T-helper 1 cell treated with Interleukin-12 subunit alpha and Interleukin-12 subunit beta and Interleukin-4 antibody, amounts not matched to agents 30 ng/mL and 1 ng/mL, for 36 hours (primary cell): ENCODE measurements around the gene GGTLC3. TPM values are rescaled to one million over a fixed set of nuclear protein-coding genes. Genes with fewer than 3 reads are reported as not detected.
"Not testable (repeated sequence)": the region's sequence is repeated elsewhere in the genome, so short reads cannot be mapped to it uniquely, and the experiment has no call there.

Experiments used
- intact Hi-C: fragments of 100-400 bp; cut with micrococcal nuclease; formaldehyde crosslinking; loops from one replicate; pipeline ENCODE4 v1.15.1; 2024
- total RNA-seq: library from RNA; stranded (reverse); gene quantifications from 2 replicates; pipeline ENCODE4 v1.2.3, GENCODE V29; 2022

Gene GGTLC3
- total RNA-seq: not detected in 2 replicates

GRCh38 chr22:18518061-18518460 lies at the start of gene GGTLC3:
TSS of gene GGTLC3 (minus strand) at chr22:18518161. CDS start at chr22:18517897, 264 bp downstream.
- intact Hi-C loops: not testable (repeated sequence)

GRCh38 chr22:18560099-18560974 lies 42.4 kb upstream of the GGTLC3 start:
- intact Hi-C loops: not testable (repeated sequence)

DNA sequence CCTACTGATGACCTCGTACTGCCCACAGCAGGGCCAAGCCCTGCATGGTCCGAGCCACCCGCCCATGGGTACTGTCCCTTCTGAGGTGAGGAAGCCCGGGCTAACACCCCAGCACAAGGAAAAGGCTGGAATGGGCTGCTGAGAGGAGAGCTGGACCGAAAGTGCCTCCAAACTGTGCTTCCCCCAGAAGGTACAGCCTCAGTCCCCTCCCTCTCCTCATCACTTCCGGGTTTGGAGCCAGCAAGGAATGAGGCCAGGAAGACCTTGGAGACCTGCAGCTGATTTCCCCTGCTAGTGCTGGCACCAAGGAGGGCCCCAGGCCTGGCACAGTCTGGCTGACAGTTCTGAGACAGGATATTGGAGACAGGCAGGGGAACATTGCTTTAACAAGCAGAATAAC lies 41.0 kb upstream of the GGTLC3 start:
- intact Hi-C loops: not testable (repeated sequence)

DNA sequence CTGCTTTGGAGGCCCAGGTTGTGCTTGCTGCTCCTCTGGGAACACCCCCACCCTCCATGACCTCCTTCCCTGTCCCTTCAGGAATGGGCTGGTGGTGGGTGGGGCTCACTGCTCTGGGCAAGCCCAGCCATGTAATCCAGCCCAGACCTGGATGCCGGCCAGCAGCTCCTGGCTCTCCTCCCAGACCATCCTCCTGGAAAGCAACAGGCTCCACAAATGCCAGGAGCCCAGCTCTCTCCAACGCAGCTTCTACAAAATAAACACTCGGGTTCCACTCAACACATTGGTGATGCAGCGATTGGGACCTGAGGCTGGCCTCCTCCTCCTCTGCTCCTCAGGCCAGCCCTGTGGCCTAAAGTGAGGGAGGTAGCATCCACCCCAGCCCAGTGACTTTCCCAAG lies 40.6 kb upstream of the GGTLC3 start:
- intact Hi-C loops: not testable (repeated sequence)

DNA sequence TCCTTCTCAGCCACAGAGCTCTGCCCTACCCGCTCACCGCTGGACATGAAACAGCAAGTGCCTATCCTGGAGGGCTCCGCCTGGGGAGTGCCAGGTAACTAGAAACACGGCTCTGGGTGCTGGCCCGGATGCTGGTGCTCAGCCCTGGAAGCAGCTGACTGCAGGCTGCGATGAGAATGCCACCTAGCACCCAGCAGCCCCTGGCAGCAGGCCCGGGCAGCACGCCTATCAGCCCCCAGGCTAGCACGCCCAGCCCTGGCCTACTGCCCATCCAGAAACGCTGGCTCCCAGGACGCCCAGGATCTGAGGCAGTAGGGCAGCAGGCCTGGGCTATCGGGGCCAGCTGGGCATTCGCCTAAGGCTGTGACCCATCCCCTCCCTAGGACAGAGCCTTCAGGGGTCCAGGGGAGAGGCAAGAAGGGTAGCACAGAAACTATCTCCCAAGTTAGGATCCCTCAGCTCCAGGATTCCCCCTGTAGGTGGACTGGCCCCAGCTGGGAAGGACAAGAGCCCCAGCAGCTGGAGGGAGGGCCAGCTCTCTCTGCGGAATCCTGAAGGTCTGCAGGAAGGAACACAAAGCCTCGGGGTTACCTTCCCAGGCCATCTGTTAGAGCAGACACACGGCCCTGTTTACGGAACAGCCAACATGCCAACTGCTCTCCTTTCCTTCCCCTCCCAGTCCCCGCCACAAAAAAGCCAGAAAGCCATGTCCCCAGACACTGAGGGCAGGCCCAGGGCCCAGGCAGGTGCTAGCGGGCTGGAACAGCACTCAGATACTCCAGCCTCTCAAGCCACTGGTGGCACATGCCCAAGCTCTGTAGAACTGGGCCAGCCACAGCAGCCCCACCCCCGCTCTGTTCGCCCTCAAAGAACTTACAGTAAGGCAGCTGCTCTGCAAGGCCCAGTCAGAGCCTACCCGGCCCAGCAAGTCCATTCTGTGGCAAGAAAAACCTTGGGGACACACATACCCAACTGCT lies 36.6 kb upstream of the GGTLC3 start:
- intact Hi-C loops: not testable (repeated sequence)

- intact Hi-C loops: not testable (repeated sequence)
Measured at GRCh38 chr22:18552839-18553597, 35.1 kb upstream of the GGTLC3 start.

GRCh38 chr22:18551046-18551445 lies 33.1 kb upstream of the GGTLC3 start:
- intact Hi-C loops: not testable (repeated sequence)

DNA sequence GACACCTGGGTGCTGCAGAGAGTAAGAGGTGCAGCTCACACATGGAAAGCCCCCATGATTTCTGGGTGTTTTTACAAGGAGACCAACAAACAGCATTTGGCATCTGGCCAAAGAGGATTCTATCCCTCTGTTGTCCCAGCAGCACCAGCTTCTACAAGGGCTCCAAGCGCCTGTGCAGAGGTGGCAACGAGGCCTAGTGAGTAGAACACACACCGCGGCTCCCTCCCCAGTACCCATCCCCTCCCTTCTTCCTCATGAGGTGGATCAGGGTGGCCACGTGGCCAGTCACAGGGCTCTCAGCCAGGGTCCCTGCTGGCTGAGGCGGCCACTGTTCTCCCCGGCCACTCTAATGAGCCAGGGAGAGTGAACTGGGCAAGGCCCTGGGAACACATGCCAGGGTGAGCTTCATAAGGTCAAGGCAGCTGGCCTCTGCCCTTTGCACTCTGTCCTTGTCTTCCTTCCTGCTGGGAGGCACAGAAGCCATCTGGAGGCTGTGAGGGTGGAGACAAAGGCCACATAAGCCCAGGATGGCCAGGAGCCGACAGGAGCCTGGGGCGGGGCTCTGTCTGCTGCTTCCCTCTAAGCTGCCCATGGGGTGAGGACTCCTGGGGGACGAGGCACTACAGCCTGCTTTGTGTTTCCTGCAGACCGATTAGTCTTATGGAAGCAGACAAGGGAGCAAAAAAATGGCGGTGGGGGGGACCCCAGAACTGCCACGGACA lies 31.7 kb upstream of the GGTLC3 start:
- intact Hi-C loops: not testable (repeated sequence)

- intact Hi-C loops: not testable (repeated sequence)
Measured at GRCh38 chr22:18544615-18545014, 26.7 kb upstream of the GGTLC3 start.

DNA sequence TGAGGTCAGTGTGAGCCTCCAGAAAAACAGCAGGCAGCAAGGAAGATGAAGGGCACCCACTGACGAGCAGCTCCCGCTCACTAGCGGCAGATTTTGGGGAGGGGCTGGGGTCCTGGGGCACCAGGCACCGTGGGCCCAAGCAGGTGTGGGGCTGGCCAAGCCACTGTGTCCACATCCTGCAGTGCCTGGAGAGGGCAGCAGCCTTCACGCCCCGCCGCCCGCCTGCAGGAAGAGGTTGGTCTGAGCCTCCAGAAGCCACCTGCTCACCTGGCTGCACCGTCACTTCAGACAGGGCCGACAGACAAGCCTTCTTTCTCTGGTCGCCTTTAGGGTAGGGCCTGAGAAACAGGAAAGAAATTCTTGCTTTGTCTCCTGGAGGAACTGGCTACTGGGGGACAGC lies 25.4 kb upstream of the GGTLC3 start:
- intact Hi-C loops: not testable (repeated sequence)

- intact Hi-C loops: not testable (repeated sequence)
Measured at GRCh38 chr22:18539994-18540393, 22.0 kb upstream of the GGTLC3 start.

GRCh38 chr22:18534315-18534714 lies 16.4 kb upstream of the GGTLC3 start:
- intact Hi-C loops: not testable (repeated sequence)

GRCh38 chr22:18533633-18534032 lies 15.7 kb upstream of the GGTLC3 start:
- intact Hi-C loops: not testable (repeated sequence)

DNA sequence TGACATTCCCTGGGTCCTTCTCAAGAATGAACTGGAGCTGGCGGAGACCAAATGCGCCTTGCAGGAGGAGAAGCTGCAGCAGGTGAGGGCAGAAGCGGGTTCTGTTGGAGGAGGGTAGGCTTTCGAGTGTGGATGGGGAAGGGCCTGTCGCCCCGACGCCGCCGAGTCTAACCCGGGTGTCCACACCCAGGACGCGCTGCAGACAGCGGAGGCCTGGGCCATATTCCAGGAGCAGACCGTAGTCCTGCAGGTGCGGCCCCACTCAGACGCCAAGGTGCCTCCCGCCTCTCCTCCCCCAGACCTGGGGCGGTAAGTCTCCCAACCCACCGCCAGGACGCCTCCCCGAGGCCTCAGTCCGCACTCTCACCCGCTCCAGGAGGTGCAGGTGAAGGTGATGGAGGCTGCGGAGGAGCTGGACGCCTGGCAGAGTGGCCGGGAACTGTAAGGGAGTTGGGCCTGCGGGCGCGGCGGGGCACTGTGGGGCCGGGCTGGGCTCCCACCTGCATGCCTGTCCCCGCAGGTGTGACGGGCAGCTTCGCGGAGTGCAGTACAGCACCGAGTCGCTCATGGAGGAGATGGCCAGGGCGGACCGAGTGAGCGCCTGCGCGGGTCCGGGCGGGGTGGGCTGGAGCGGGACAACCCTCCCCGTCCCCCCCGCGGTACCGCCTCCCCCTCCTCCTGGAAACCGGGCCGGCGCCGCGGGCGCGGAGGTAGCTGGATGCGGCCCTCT lies 11.6 kb upstream of the GGTLC3 start:
- intact Hi-C loops: not testable (repeated sequence)

DNA sequence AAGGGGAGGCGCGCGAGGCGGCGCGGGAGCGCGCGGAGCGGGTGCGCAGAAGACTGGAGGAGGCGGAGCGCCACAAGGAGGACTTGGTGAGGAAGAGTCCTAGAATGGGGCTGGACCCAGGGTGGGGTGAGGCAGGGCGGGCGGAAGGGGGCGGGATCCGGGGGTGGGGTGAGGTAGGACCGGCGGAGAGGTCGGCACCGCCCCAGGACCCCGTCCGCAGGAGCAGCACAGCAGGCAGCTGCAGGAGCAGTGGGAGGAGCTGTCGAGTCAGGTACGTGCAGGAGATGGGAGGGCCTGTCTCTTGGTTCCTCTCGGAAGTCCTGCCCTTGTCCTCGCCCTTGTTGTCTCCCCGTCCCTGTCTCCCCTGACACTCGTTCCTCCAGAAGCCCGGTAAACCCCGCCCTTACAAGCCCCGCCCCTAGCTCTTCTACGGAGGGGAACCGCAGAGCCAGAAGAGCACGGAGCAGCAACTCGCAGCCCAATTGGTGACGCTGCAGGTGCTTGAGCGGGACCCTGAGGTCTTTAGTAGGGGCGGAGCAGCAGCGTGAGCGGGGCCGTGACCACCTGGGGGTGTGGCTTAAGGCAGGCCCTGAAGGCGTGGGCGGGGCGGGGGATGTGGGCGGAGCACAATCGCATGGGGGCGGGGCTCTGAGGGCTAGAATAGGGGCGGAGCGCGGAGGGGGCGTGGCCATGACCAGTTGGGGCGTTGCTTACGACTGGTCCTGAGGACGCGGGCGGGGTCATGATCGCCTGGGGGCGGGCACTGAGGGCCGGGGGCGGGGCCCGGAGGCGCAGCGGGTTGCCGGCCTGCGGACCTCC lies 10.8 kb upstream of the GGTLC3 start:
- intact Hi-C loops: not testable (repeated sequence)

- intact Hi-C loops: not testable (repeated sequence)
Measured at GRCh38 chr22:18527752-18528596, 10.0 kb upstream of the GGTLC3 start, which contains the start of gene TMEM191B. TSS of gene TMEM191B (plus strand) at chr22:18527802. CDS start at chr22:18527981, 179 bp downstream.

GRCh38 chr22:18523328-18523727 lies 5.4 kb upstream of the GGTLC3 start:
- intact Hi-C loops: not testable (repeated sequence)

DNA sequence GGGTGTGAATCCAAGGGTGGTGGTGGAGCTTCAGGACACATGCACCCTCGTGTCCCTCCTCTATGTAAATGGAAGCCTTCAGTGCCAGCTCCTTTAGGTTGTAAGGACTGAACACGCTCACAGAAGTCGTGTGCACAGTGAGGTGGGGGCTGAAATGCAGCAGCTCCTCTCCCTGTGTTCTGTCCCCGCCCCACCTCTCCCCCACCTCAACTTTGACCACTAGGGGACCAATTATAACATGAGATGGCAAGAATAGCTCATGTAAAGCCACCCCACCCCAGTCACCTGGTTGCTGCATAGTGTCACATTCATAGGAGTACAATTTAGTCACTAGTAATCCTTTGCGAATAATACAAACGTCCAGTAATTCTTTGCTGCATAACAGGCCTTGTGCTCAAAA lies 4.8 kb upstream of the GGTLC3 start:
- intact Hi-C loops: not testable (repeated sequence)
